ENCODE results near the gene C1orf159. TPM values are rescaled to one million over a fixed set of nuclear protein-coding genes. Genes with fewer than 3 reads are reported as not detected.
A peak's percentile ranks its signal among the peaks of the same experiment; 100 is the strongest.

C1orf159 gene
- total RNA-seq, 1 donor from 2014 or later = 11.7 TPM

- H3K27ac ChIP-seq = no peak overlapping the region
- intact Hi-C loops (cut with DNase I) = no loop called here
- DNase-seq (peak; percentile 41), ATAC-seq (no peak)
- H3K9me3 ChIP-seq = no peaks in the 10 kb centered on the region
- H3K27me3 ChIP-seq (ENCODE audit: low read depth) = no peaks in the 10 kb centered on the region
- TF ChIP-seq, protein P1, sequence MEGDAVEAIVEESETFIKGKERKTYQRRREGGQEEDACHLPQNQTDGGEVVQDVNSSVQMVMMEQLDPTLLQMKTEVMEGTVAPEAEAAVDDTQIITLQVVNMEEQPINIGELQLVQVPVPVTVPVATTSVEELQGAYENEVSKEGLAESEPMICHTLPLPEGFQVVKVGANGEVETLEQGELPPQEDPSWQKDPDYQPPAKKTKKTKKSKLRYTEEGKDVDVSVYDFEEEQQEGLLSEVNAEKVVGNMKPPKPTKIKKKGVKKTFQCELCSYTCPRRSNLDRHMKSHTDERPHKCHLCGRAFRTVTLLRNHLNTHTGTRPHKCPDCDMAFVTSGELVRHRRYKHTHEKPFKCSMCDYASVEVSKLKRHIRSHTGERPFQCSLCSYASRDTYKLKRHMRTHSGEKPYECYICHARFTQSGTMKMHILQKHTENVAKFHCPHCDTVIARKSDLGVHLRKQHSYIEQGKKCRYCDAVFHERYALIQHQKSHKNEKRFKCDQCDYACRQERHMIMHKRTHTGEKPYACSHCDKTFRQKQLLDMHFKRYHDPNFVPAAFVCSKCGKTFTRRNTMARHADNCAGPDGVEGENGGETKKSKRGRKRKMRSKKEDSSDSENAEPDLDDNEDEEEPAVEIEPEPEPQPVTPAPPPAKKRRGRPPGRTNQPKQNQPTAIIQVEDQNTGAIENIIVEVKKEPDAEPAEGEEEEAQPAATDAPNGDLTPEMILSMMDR (IDR thresholded peaks at IDR 0.05) = no peak
- H3K4me3 ChIP-seq = no peak overlapping the region
- H3K36me3 ChIP-seq = no peaks in the 10 kb centered on the region
- H3K4me1 ChIP-seq = no peaks in the 10 kb centered on the region
Observed at GRCh38 chr1:1088801-1089680, 26.8 kb downstream of the C1orf159 start.

DNA sequence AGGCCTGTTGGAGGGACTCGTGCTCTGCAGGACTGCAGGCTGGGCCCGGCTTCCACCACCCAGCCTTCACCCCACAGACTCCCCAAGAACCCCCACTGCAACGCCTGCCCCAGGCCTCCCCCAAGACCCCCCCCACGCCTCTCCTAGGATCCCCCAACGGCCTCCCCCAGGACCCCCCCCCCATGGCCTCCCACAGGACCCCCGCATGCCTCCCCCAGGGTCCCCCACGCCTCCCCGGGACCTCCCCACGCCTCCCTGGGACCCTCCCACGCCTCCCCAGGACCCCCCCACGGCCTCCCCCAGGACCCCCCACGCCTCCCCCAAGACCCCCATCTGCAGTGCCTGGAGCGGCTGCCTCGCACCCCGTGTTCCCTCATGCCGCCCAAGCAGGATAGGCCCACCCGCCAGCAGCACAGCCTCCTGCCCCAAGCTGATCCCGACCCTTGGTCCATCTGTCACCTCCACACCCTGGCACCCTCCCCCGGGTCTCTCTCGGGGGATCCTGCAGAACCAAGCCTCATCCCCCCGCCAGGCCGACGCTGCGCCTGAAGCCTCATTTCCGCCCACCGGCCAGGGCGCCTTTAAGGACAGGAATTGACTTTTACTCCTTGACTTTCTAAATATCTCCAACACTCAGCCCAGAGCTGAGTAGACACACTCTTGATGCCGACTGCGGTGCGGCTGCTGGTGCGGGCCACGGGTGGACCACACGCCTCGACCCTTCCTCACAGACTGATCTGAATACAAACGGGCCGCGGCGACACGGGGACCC, 27.7 kb downstream of the C1orf159 start:
- ATAC-seq (no peak), DNase-seq (peak; percentile 43)
- H3K36me3 ChIP-seq = no peaks in the 10 kb centered on the region
- TF ChIP-seq, protein P1 (IDR thresholded peaks at IDR 0.05) = no peak
- intact Hi-C loops (cut with DNase I) = no loop called here
- H3K9me3 ChIP-seq = no peaks in the 10 kb centered on the region
- no peaks in the 10 kb centered on the region for H3K27me3 ChIP-seq (ENCODE audit: low read depth)
- no peaks in the 10 kb centered on the region for H3K4me1 ChIP-seq
- H3K27ac ChIP-seq = no peak overlapping the region
- H3K4me3 ChIP-seq = no peak overlapping the region

- peak; percentile 36 for DNase-seq
- intact Hi-C loops (cut with DNase I) = no loop called here
Observed at GRCh38 chr1:1087351-1088028, 28.4 kb downstream of the C1orf159 start.

GRCh38 chr1:1086911-1087341, 29.0 kb downstream of the C1orf159 start:
- no peaks in the 10 kb centered on the region for H3K4me1 ChIP-seq
- ATAC-seq (no peak), DNase-seq (peak; percentile 23)
- H3K36me3 ChIP-seq = no peaks in the 10 kb centered on the region
- intact Hi-C loops (cut with DNase I) = no loop called here
- H3K4me3 ChIP-seq = no peak overlapping the region
- no peaks in the 10 kb centered on the region for H3K27me3 ChIP-seq (ENCODE audit: low read depth)
- no peaks in the 10 kb centered on the region for H3K9me3 ChIP-seq
- TF ChIP-seq, protein P1 (IDR thresholded peaks at IDR 0.05) = no peak
- H3K27ac ChIP-seq = no peak overlapping the region

More at GRCh38 chr1:1087351-1088028, 28.4 kb downstream of the C1orf159 start:
- Histone ChIP-seq H3K27ac (no peak overlapping the region), H3K4me3 (no peak overlapping the region), H3K9me3 (no peaks in the 10 kb centered on the region), H3K27me3 (ENCODE audit: low read depth) (no peaks in the 10 kb centered on the region), H3K4me1 (no peaks in the 10 kb centered on the region), H3K36me3 (no peaks in the 10 kb centered on the region)
- TF ChIP-seq, protein P1 (IDR thresholded peaks at IDR 0.05) = no peak
- no peak for ATAC-seq
